H1 (cell line): ENCODE measurements around the gene EFCAB8. TPM values are rescaled to one million over a fixed set of nuclear protein-coding genes. Genes with fewer than 3 reads are reported as not detected.

Experiments used
- CTCF ChIA-PET: fragments of 300-600 bp; sonication (Branson Sonifier 250); formaldehyde crosslinking; loops from one replicate; lab custom pipeline; 2021; ENCODE audit not compliant: partially characterized antibody; lab: Charles Lee
- POLR2A ChIA-PET: fragments of 300-600 bp; sonication (Branson Sonifier 250); formaldehyde crosslinking; loops from one replicate; lab custom pipeline; 2021; ENCODE audit warnings: inconsistent platforms; ENCODE audit not compliant: partially characterized antibody; lab: Charles Lee
- DNase-seq, 2 experiments: peaks; one replicate each; pipeline versions ENCODE4 v3.0.0 to v3.0.0-alpha.2; 2010 to 2022; ENCODE audit warnings: low spot score in 2 of 2, low read depth in 1 of 2, mixed read lengths in 1 of 2
- FAIRE-seq: peaks from 2 replicates; lab custom pipeline; 2011; peaks lifted over from hg19 to GRCh38; lab: Jason Lieb, UNC
- H2AFZ ChIP-seq: 2 replicates; pipeline ENCODE4 v1.8.1; 2012; ENCODE audit warnings: low read length, inconsistent platforms
- H2AK5ac ChIP-seq: 2 replicates; pipeline ENCODE4 v1.6.1; 2013; ENCODE audit warnings: low read depth, low read length
- H2BK120ac ChIP-seq: replicated peaks from 2 replicates; pipeline ENCODE3; 2013; ENCODE audit warnings: low read depth, low read length, inconsistent platforms
- H2BK12ac ChIP-seq: 2 replicates; pipeline ENCODE4 v1.6.1; 2013; ENCODE audit warnings: low read depth, low read length
- H2BK15ac ChIP-seq: 2 replicates; pipeline ENCODE4 v1.6.1; 2013; ENCODE audit warnings: low read length
- H2BK20ac ChIP-seq: 2 replicates; pipeline ENCODE4 v1.6.1; 2013; ENCODE audit warnings: low read length
- H2BK5ac ChIP-seq: 2 replicates; pipeline ENCODE4 v1.6.1; 2013; ENCODE audit warnings: low read depth, low read length
- H3K14ac ChIP-seq: 2 replicates; pipeline ENCODE4 v1.6.1; 2013; ENCODE audit warnings: inconsistent platforms; ENCODE audit not compliant: insufficient read length
- H3K18ac ChIP-seq: 2 replicates; pipeline ENCODE4 v1.6.1; 2013; ENCODE audit warnings: low read length; ENCODE audit errors: extremely low read depth
- H3K23ac ChIP-seq: 2 replicates; pipeline ENCODE4 v1.6.1; 2013; ENCODE audit warnings: inconsistent platforms; ENCODE audit not compliant: insufficient read length
- H3K23me2 ChIP-seq: 2 replicates; pipeline ENCODE4 v1.6.1; 2013; ENCODE audit warnings: low read depth, low read length
- H3K27ac ChIP-seq: 2 replicates; pipeline ENCODE4 v1.6.1; 2011; ENCODE audit warnings: low read depth, low read length, inconsistent platforms
- H3K27me3 ChIP-seq, 4 experiments: replicated peaks in 1 of 4; 1 replicate in 1 of 4; 2 replicates in 3 of 4; pipeline versions ENCODE4 v1.6.1 to v1.8.1; 2011 to 2013; ENCODE audit warnings: low read length in 3 of 4, mild to moderate bottlenecking in 3 of 4, inconsistent platforms in 2 of 4, mixed read lengths in 2 of 4, moderate library complexity in 1 of 4; ENCODE audit not compliant: control insufficient read depth in 3 of 4, insufficient read depth in 3 of 4; ENCODE audit errors: extremely low read depth in 1 of 4
- H3K36me3 ChIP-seq, 4 experiments: 2 replicates each; pipeline versions ENCODE4 v1.6.1 to v1.8.1; 2011 to 2013; ENCODE audit warnings: mild to moderate bottlenecking in 4 of 4, low read length in 3 of 4, moderate library complexity in 2 of 4, control low read depth in 1 of 4, inconsistent platforms in 1 of 4; ENCODE audit not compliant: insufficient read depth in 4 of 4, control insufficient read depth in 2 of 4
- H3K4ac ChIP-seq: replicated peaks from 2 replicates; pipeline ENCODE3; 2013; ENCODE audit warnings: low read length, low read depth, mixed read lengths, inconsistent platforms; ENCODE audit not compliant: insufficient read length
- H3K4me1 ChIP-seq, 4 experiments: replicated peaks in 1 of 4; 1 replicate in 1 of 4; 2 replicates in 3 of 4; pipeline versions ENCODE4 v1.6.1 to v1.8.1; 2011 to 2013; ENCODE audit warnings: low read length in 3 of 4, inconsistent platforms in 2 of 4, mixed read lengths in 1 of 4; ENCODE audit not compliant: insufficient read depth in 4 of 4, control insufficient read depth in 3 of 4
- H3K4me2 ChIP-seq, 2 experiments: 2 replicates each; pipeline versions ENCODE4 v1.6.1 to v1.8.1; 2011 to 2013; ENCODE audit warnings: low read depth in 2 of 2, low read length in 2 of 2, control low read depth in 1 of 2, inconsistent platforms in 1 of 2, mild to moderate bottlenecking in 1 of 2; ENCODE audit not compliant: insufficient read depth in 1 of 2
- H3K4me3 ChIP-seq, 4 experiments: fragments of 200-600, 300-600 bp in 1 of 4; sonication (generic), shearing (Covaris generic), sonication (Bioruptor Twin) in 1 of 4; 2 replicates each; pipeline versions ENCODE4 v1.5.1 to v1.8.1; 2011 to 2016; ENCODE audit warnings: low read length in 4 of 4, low read depth in 3 of 4, control low read depth in 2 of 4, inconsistent platforms in 2 of 4, mild to moderate bottlenecking in 2 of 4, mixed read lengths in 1 of 4, moderate library complexity in 1 of 4; ENCODE audit not compliant: insufficient read depth in 2 of 4; ENCODE audit errors: extremely low read depth in 1 of 4
- H3K56ac ChIP-seq: replicated peaks from 2 replicates; pipeline ENCODE3; 2013; ENCODE audit warnings: low read depth, mild to moderate bottlenecking, mixed read lengths, low read length, inconsistent platforms; ENCODE audit not compliant: insufficient read length
- H3K79me1 ChIP-seq: 2 replicates; pipeline ENCODE4 v1.6.1; 2013; ENCODE audit warnings: low read depth, low read length, control low read depth
- H3K79me2 ChIP-seq, 2 experiments: 2 replicates each; pipeline versions ENCODE4 v1.6.1 to v1.8.1; 2012 to 2013; ENCODE audit warnings: low read length in 2 of 2, mild to moderate bottlenecking in 2 of 2, inconsistent platforms in 1 of 2; ENCODE audit not compliant: insufficient read depth in 2 of 2, control insufficient read depth in 1 of 2
- H3K9ac ChIP-seq, 4 experiments: replicated peaks in 1 of 4; 1 replicate in 1 of 4; 2 replicates in 3 of 4; pipeline versions ENCODE4 v1.6.1 to v1.8.1; 2011 to 2013; ENCODE audit warnings: low read depth in 3 of 4, low read length in 3 of 4, control low read depth in 2 of 4, mild to moderate bottlenecking in 2 of 4, moderate library complexity in 2 of 4, inconsistent platforms in 1 of 4; ENCODE audit errors: extremely low read depth in 1 of 4
- H3K9me3 ChIP-seq, 2 experiments: 2 replicates each; pipeline versions ENCODE4 v1.6.1 to v1.8.1; 2012 to 2013; ENCODE audit warnings: mild to moderate bottlenecking in 2 of 2, moderate library complexity in 2 of 2, control low read depth in 1 of 2, inconsistent platforms in 1 of 2, low read depth in 1 of 2, low read length in 1 of 2, mixed read lengths in 1 of 2; ENCODE audit not compliant: insufficient read depth in 2 of 2
- H4K20me1 ChIP-seq, 2 experiments: replicated peaks in 1 of 2; 2 replicates each; pipeline versions ENCODE3 to v1.8.1; 2011 to 2013; ENCODE audit warnings: inconsistent platforms in 2 of 2, low read length in 2 of 2, mild to moderate bottlenecking in 1 of 2; ENCODE audit not compliant: insufficient read depth in 2 of 2, control insufficient read depth in 1 of 2
- H4K5ac ChIP-seq: 2 replicates; pipeline ENCODE4 v1.6.1; 2013; ENCODE audit warnings: low read length, low read depth, mixed read lengths, inconsistent platforms; ENCODE audit not compliant: insufficient read length
- H4K8ac ChIP-seq: 2 replicates; pipeline ENCODE4 v1.8.0; 2013; ENCODE audit warnings: mild to moderate bottlenecking, moderate library complexity, low read length, inconsistent platforms; ENCODE audit not compliant: insufficient read depth; ENCODE audit errors: extremely low read depth
- H4K91ac ChIP-seq: replicated peaks from 2 replicates; pipeline ENCODE3; 2013; ENCODE audit warnings: low read length, mixed read lengths, inconsistent platforms; ENCODE audit not compliant: insufficient read length
- CHD2 ChIP-seq: IDR thresholded peaks from 2 replicates; pipeline ENCODE4 v1.6.1; 2012; ENCODE audit warnings: low read length, improper control_type of control experiment
- JUN ChIP-seq: IDR thresholded peaks from 2 replicates; pipeline ENCODE4 v1.6.1; 2011; ENCODE audit warnings: low read depth, mild to moderate bottlenecking, improper control_type of control experiment, low read length
- WGBS, 2 experiments: shearing (Covaris generic) in 1 of 2; methylation state at CpG; one replicate each; pipeline versions ENCODE4 v1.1.6 to v1.1.7; 2013 to 2015; ENCODE audit warnings: low lambda C conversion rate in 2 of 2, mixed read lengths in 2 of 2, inconsistent platforms in 1 of 2, low coverage in 1 of 2, missing lambda C conversion rate in 1 of 2; ENCODE audit not compliant: insufficient replicate concordance in 2 of 2, insufficient coverage in 1 of 2, insufficient read length in 1 of 2; ENCODE audit errors: extremely low coverage in 1 of 2, missing lambda C conversion rate in 1 of 2; 5-methylcytosine and 5-hydroxymethylcytosine counted together
- polyA plus RNA-seq, 7 experiments: library from polyadenylated mRNA; depleted of rRNA in 3 of 7; stranded (reverse) in 5 of 7; unstranded in 2 of 7; fragments of >200 nt in 5 of 7; fragments of 200-250 nt in 2 of 7; gene quantifications; 1 replicate in 5 of 7; 2 replicates in 1 of 7; 4 replicates in 1 of 7; pipeline versions ENCODE4 v1.2.1 to v1.2.3, GENCODE V29; 2011 to 2013; ENCODE audit warnings: missing spikeins in 2 of 7, mixed read lengths in 2 of 7
- total RNA-seq: library from RNA; stranded (reverse); fragmentation: NEBNext Ultra II Directional; extraction: Animal tissue kit (Norgen Biotek cat#: 25700); gene quantifications from 2 replicates; pipeline ENCODE4 v1.2.1, GENCODE V29; 2021
- TF ChIP-seq, protein P1 (sequence below), 3 experiments: IDR thresholded peaks; 1 replicate in 2 of 3; 2 replicates in 1 of 3; pipeline versions ENCODE4 v1.5.1 to v1.6.1; 2011; ENCODE audit warnings: low read length in 3 of 3, mild to moderate bottlenecking in 3 of 3, inconsistent platforms in 2 of 3, low read depth in 1 of 3, moderate library complexity in 1 of 3; ENCODE audit not compliant: insufficient read depth in 1 of 3; ENCODE audit errors: control extremely low read depth in 1 of 3

The EFCAB8 gene
- total and polyA plus RNA-seq, 2 of the 8 experiments (the other 6 are each of a cell fraction or from before 2014, with no cell fraction given): 0.06 to 0.20 TPM

DNA sequence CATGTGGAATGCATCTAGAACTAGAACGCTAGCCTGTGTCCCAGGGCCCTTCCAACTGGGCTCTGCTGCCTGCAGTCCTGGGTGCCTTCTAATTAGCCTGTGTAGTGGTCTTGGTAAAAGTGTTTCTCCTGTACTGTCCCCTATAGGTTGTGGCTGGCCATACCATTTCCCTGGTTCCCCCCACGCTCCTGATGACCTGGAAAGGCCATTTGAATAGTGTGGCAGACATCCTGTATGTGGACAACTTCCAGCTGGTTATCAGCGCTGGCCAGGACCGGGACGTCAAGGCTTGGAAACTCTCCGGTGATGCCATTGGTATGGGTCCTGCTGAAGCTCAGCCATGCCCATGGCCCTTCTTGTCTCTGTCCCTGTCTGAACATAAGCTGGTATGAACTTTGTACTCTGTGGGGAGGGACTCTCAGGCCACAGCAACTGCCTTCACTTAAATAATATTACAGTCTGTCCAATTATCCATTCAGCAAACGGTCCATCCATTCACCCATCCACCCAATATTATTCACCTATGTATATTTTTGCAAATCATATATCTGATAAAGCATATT, 84.8 kb downstream of the EFCAB8 start:
- H3K9me3 ChIP-seq: no peaks in the 10 kb centered on the region
- no peak overlapping the region for H2AFZ ChIP-seq
- H3K27ac ChIP-seq: no peak overlapping the region
- H2AK5ac ChIP-seq: no peak overlapping the region
- H2BK20ac ChIP-seq: no peak overlapping the region
- CTCF ChIA-PET: interaction anchor here (0.7 to 4.4 kb wide), 13 partner anchors 11 to 154 kb away, joined by 3 to 28 read pairs (median 5); partner anchors contain the start of gene SUN5
- no peak overlapping the region for H2BK120ac ChIP-seq
- H3K4me2 ChIP-seq: no peak overlapping the region
- H2BK12ac ChIP-seq: no peak overlapping the region
- no peak overlapping the region for H2BK5ac ChIP-seq
- no peaks in the 10 kb centered on the region for H3K79me2 ChIP-seq
- FAIRE-seq: no peak
- H3K4me1 ChIP-seq: no peaks in the 10 kb centered on the region
- H4K91ac ChIP-seq: no peak overlapping the region
- POLR2A ChIA-PET: no interaction called here
- peak in 1 of 2 experiments; percentile 38 for DNase-seq
- no peak overlapping the region for H3K23ac ChIP-seq
- H3K18ac ChIP-seq: no peak overlapping the region
- no peaks in the 10 kb centered on the region for H3K23me2 ChIP-seq
- no peak overlapping the region for H3K4ac ChIP-seq
- H3K27me3 ChIP-seq: peaks cover 2 to 12% (median 7%) of the 10 kb centered on the region in 4 experiments; a peak in 6 of 7 replicates
- no peak overlapping the region for H2BK15ac ChIP-seq
- no peak for TF ChIP-seq CHD2
- TF ChIP-seq, protein P1, sequence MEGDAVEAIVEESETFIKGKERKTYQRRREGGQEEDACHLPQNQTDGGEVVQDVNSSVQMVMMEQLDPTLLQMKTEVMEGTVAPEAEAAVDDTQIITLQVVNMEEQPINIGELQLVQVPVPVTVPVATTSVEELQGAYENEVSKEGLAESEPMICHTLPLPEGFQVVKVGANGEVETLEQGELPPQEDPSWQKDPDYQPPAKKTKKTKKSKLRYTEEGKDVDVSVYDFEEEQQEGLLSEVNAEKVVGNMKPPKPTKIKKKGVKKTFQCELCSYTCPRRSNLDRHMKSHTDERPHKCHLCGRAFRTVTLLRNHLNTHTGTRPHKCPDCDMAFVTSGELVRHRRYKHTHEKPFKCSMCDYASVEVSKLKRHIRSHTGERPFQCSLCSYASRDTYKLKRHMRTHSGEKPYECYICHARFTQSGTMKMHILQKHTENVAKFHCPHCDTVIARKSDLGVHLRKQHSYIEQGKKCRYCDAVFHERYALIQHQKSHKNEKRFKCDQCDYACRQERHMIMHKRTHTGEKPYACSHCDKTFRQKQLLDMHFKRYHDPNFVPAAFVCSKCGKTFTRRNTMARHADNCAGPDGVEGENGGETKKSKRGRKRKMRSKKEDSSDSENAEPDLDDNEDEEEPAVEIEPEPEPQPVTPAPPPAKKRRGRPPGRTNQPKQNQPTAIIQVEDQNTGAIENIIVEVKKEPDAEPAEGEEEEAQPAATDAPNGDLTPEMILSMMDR (IDR thresholded peaks at IDR 0.05; ENCODE audit: control extremely low read depth in 1 of 3, insufficient read depth in 1 of 3, low read depth in 1 of 3, low read length in 3 of 3): peak in 2 of 3 experiments; percentile 12 to 30; a peak in 2 of 4 replicates
- no peak for TF ChIP-seq JUN
- H3K4me3 ChIP-seq: no peak overlapping the region
- H3K79me1 ChIP-seq: no peaks in the 10 kb centered on the region
- H3K14ac ChIP-seq: no peak overlapping the region
- H4K5ac ChIP-seq: no peak overlapping the region
- 87% methylated on average over 7 of the region's 7 CpGs; no CpG with 5 or more reads in 1 of the 2 experiments for WGBS, 2 experiments
- H3K36me3 ChIP-seq: no peaks in the 10 kb centered on the region
- no peak overlapping the region for H3K56ac ChIP-seq
- no peak overlapping the region for H3K9ac ChIP-seq
- no peak overlapping the region for H4K8ac ChIP-seq
- no peaks in the 10 kb centered on the region for H4K20me1 ChIP-seq
